GM23338 (cell line): ENCODE data around the gene CANT1. TPM values are rescaled to one million over a fixed set of nuclear protein-coding genes. Genes with fewer than 3 reads are reported as not detected.

Experiments used
- ATAC-seq: fragments of 200-7000 bp; cut with Tn5 transposase; 3 replicates; pipeline ENCODE4 v1.9.1; 2020
- DNase-seq: peaks from one replicate; pipeline ENCODE4 v3.0.0-alpha.2; 2015; ENCODE audit warnings: low spot score
- H2AFZ ChIP-seq: fragments of 200-600 bp; sonication (generic); 2 replicates; pipeline ENCODE4 v1.8.0; 2016; ENCODE audit warnings: antibody characterized with exemption, mild to moderate bottlenecking, moderate library complexity
- H3F3A ChIP-seq: fragments of 200-600 bp; sonication (generic); replicated peaks from 2 replicates; pipeline ENCODE4 v1.8.0; 2017; ENCODE audit warnings: antibody characterized with exemption, mixed run types, low read depth
- H3K27ac ChIP-seq: fragments of 200-600 bp; sonication (generic); 2 replicates; pipeline ENCODE4 v1.6.1; 2016; ENCODE audit warnings: low read depth
- H3K27me3 ChIP-seq: fragments of 200-600 bp; sonication (generic); 2 replicates; pipeline ENCODE4 v1.8.0; 2016; ENCODE audit warnings: mild to moderate bottlenecking, mixed run types, moderate library complexity; ENCODE audit not compliant: insufficient read depth
- H3K36me3 ChIP-seq: fragments of 200-600 bp; sonication (generic); 2 replicates; pipeline ENCODE4 v1.8.0; 2016; ENCODE audit warnings: mild to moderate bottlenecking; ENCODE audit not compliant: insufficient read depth
- H3K4me1 ChIP-seq: fragments of 200-600 bp; sonication (generic); 2 replicates; pipeline ENCODE4 v1.8.0; 2016; ENCODE audit warnings: mild to moderate bottlenecking, moderate library complexity; ENCODE audit not compliant: insufficient read depth
- H3K4me2 ChIP-seq: fragments of 200-600 bp; sonication (generic); 2 replicates; pipeline ENCODE4 v1.7.1; 2017; ENCODE audit warnings: mixed run types
- H3K4me3 ChIP-seq: fragments of 200-600 bp; sonication (generic); 2 replicates; pipeline ENCODE4 v1.6.1; 2016; ENCODE audit warnings: mixed run types
- H3K79me2 ChIP-seq: fragments of 200-600 bp; sonication (generic); replicated peaks from 2 replicates; pipeline ENCODE4 v1.8.0; 2017; ENCODE audit warnings: mild to moderate bottlenecking; ENCODE audit not compliant: insufficient read depth
- H3K9me2 ChIP-seq: fragments of 200-600 bp; sonication (generic); 2 replicates; pipeline ENCODE4 v1.8.0; 2017; ENCODE audit not compliant: insufficient read depth
- H4K20me1 ChIP-seq: fragments of 200-600 bp; sonication (generic); replicated peaks from 2 replicates; pipeline ENCODE4 v1.8.0; 2017; ENCODE audit warnings: mild to moderate bottlenecking; ENCODE audit not compliant: insufficient read depth
- H3K27ac Mint-ChIP-seq: 2 replicates; pipeline ENCODE4 v1.8.0; 2020; ENCODE audit warnings: inconsistent platforms, mild to moderate bottlenecking, moderate library complexity, mixed read lengths
- H3K27me3 Mint-ChIP-seq: 3 replicates; pipeline ENCODE4 v1.8.0; 2022; ENCODE audit warnings: low read depth, mild to moderate bottlenecking, moderate library complexity, mixed read lengths, inconsistent platforms; ENCODE audit not compliant: insufficient read depth, poor library complexity
- H3K36me3 Mint-ChIP-seq: 3 replicates; pipeline ENCODE4 v1.8.0; 2021; ENCODE audit warnings: low read depth, mild to moderate bottlenecking, inconsistent platforms, moderate library complexity, mixed read lengths
- H3K4me1 Mint-ChIP-seq: 3 replicates; pipeline ENCODE4 v1.8.0; 2020; ENCODE audit warnings: mild to moderate bottlenecking, inconsistent platforms, mixed read lengths
- H3K4me3 Mint-ChIP-seq: 3 replicates; pipeline ENCODE4 v1.8.0; 2021; ENCODE audit warnings: moderate library complexity, mild to moderate bottlenecking, inconsistent platforms, mixed read lengths
- H3K9me3 Mint-ChIP-seq: 3 replicates; pipeline ENCODE4 v1.8.0; 2020; ENCODE audit warnings: moderate library complexity, mild to moderate bottlenecking, inconsistent platforms, mixed read lengths
- CTCF ChIP-seq, 2 experiments: fragments of 200-600 bp in 1 of 2; sonication (generic) in 1 of 2; conservative IDR thresholded peaks; 2 replicates each; pipeline versions ENCODE4 v1.5.1 to v1.6.1; 2016 to 2017; ENCODE audit warnings: antibody characterized with exemption in 2 of 2, low read depth in 2 of 2, mild to moderate bottlenecking in 2 of 2, moderate library complexity in 1 of 2
- EZH2 ChIP-seq: fragments of 200-600 bp; sonication (generic); IDR thresholded peaks from one replicate; pipeline ENCODE4 v1.8.0; 2017; ENCODE audit warnings: antibody characterized with exemption, mild to moderate bottlenecking, low read depth; ENCODE audit not compliant: unreplicated experiment
- POLR2AphosphoS5 ChIP-seq: IDR thresholded peaks from 2 replicates; pipeline ENCODE4 v1.6.1; 2016; ENCODE audit warnings: antibody characterized with exemption, low read depth
- REST ChIP-seq: IDR thresholded peaks from one replicate; pipeline ENCODE4 v1.6.1; 2018; ENCODE audit warnings: antibody characterized with exemption; ENCODE audit not compliant: unreplicated experiment
- STAT1 ChIP-seq: IDR thresholded peaks from one replicate; pipeline ENCODE4 v1.6.1; 2016; ENCODE audit warnings: antibody characterized with exemption; ENCODE audit not compliant: unreplicated experiment
- polyA plus RNA-seq: library from polyadenylated mRNA; unstranded; fragments of >200 nt; fragmentation: Nextera tagmentation; extraction: Ambion mirVana; gene quantifications from 2 replicates; pipeline ENCODE4 v1.2.1, GENCODE V29; 2016
- total RNA-seq: library from RNA; depleted of rRNA; stranded (reverse); fragments of >200 nt; shearing (Covaris generic); gene quantifications from 2 replicates; pipeline ENCODE4 v1.2.3, GENCODE V29; 2014
- TF ChIP-seq, protein P1 (sequence below): fragments of 250-450 bp; sonication (Bioruptor Pico); IDR thresholded peaks from 2 replicates; pipeline ENCODE4 v1.5.0; 2020; ENCODE audit warnings: mild to moderate bottlenecking, moderate library complexity
- TF ChIP-seq, protein P2 (sequence below): IDR thresholded peaks from 2 replicates; pipeline ENCODE4 v1.6.1; 2016; ENCODE audit warnings: antibody characterized with exemption

The CANT1 gene
- total and polyA plus RNA-seq, 2 experiments from 2014 or later, result 5.9 to 38.8 TPM

GRCh38 chr17:79006046-79006445, 3.5 kb downstream of the CANT1 start:
- Mint-ChIP-seq H3K4me3 (no peak overlapping the region; the same call in 2 of the 3 replicates), H3K4me1 (peaks cover 19% of the 10 kb centered on the region), H3K27me3 (peaks cover 73% of the 10 kb centered on the region), H3K9me3 (peaks cover 6% of the 10 kb centered on the region; the same call in 2 of the 3 replicates), H3K36me3 (peaks cover 16% of the 10 kb centered on the region; the same call in 2 of the 3 replicates), H3K27ac (no peak overlapping the region)
- no peaks in the 10 kb centered on the region for H3K36me3 ChIP-seq
- no peak overlapping the region for H2AFZ ChIP-seq
- no peak for DNase-seq
- no peak overlapping the region for H3K4me3 ChIP-seq
- peaks cover 5% of the 10 kb centered on the region; the same call in 1 of the 2 replicates for H3K4me1 ChIP-seq
- no peaks in the 10 kb centered on the region for H3K9me2 ChIP-seq
- ATAC-seq, result no peak
- H4K20me1 ChIP-seq, result peaks cover 45% of the 10 kb centered on the region
- peaks cover 21% of the 10 kb centered on the region for H3K79me2 ChIP-seq
- TF ChIP-seq CTCF (conservative IDR thresholded peaks at IDR 0.05; ENCODE audit: low read depth in 2 of 2) (no peak), EZH2 (no peak), STAT1 (no peak), REST (no peak), POLR2AphosphoS5 (no peak)
- TF ChIP-seq, protein P1, sequence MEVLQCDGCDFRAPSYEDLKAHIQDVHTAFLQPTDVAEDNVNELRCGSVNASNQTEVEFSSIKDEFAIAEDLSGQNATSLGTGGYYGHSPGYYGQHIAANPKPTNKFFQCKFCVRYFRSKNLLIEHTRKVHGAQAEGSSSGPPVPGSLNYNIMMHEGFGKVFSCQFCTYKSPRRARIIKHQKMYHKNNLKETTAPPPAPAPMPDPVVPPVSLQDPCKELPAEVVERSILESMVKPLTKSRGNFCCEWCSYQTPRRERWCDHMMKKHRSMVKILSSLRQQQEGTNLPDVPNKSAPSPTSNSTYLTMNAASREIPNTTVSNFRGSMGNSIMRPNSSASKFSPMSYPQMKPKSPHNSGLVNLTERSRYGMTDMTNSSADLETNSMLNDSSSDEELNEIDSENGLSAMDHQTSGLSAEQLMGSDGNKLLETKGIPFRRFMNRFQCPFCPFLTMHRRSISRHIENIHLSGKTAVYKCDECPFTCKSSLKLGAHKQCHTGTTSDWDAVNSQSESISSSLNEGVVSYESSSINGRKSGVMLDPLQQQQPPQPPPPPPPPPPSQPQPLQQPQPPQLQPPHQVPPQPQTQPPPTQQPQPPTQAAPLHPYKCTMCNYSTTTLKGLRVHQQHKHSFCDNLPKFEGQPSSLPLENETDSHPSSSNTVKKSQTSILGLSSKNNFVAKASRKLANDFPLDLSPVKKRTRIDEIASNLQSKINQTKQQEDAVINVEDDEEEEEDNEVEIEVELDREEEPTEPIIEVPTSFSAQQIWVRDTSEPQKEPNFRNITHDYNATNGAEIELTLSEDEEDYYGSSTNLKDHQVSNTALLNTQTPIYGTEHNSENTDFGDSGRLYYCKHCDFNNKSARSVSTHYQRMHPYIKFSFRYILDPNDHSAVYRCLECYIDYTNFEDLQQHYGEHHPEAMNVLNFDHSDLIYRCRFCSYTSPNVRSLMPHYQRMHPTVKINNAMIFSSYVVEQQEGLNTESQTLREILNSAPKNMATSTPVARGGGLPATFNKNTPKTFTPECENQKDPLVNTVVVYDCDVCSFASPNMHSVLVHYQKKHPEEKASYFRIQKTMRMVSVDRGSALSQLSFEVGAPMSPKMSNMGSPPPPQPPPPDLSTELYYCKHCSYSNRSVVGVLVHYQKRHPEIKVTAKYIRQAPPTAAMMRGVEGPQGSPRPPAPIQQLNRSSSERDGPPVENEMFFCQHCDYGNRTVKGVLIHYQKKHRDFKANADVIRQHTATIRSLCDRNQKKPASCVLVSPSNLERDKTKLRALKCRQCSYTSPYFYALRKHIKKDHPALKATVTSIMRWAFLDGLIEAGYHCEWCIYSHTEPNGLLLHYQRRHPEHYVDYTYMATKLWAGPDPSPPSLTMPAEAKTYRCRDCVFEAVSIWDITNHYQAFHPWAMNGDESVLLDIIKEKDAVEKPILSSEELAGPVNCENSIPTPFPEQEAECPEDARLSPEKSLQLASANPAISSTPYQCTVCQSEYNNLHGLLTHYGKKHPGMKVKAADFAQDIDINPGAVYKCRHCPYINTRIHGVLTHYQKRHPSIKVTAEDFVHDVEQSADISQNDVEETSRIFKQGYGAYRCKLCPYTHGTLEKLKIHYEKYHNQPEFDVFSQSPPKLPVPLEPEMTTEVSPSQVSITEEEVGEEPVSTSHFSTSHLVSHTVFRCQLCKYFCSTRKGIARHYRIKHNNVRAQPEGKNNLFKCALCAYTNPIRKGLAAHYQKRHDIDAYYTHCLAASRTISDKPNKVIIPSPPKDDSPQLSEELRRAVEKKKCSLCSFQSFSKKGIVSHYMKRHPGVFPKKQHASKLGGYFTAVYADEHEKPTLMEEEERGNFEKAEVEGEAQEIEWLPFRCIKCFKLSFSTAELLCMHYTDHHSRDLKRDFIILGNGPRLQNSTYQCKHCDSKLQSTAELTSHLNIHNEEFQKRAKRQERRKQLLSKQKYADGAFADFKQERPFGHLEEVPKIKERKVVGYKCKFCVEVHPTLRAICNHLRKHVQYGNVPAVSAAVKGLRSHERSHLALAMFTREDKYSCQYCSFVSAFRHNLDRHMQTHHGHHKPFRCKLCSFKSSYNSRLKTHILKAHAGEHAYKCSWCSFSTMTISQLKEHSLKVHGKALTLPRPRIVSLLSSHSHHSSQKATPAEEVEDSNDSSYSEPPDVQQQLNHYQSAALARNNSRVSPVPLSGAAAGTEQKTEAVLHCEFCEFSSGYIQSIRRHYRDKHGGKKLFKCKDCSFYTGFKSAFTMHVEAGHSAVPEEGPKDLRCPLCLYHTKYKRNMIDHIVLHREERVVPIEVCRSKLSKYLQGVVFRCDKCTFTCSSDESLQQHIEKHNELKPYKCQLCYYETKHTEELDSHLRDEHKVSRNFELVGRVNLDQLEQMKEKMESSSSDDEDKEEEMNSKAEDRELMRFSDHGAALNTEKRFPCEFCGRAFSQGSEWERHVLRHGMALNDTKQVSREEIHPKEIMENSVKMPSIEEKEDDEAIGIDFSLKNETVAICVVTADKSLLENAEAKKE (CRISPR knock-in tag), result no peak
- TF ChIP-seq, protein P2, sequence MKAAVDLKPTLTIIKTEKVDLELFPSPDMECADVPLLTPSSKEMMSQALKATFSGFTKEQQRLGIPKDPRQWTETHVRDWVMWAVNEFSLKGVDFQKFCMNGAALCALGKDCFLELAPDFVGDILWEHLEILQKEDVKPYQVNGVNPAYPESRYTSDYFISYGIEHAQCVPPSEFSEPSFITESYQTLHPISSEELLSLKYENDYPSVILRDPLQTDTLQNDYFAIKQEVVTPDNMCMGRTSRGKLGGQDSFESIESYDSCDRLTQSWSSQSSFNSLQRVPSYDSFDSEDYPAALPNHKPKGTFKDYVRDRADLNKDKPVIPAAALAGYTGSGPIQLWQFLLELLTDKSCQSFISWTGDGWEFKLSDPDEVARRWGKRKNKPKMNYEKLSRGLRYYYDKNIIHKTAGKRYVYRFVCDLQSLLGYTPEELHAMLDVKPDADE, result no peak
- H3K4me2 ChIP-seq, result no peak overlapping the region
- H3F3A ChIP-seq, result peaks cover 4% of the 10 kb centered on the region; the same call in 1 of the 2 replicates
- H3K27ac ChIP-seq, result no peak overlapping the region
- H3K27me3 ChIP-seq, result peaks cover 66% of the 10 kb centered on the region
